Cortex of kidney (tissue), 1 donor: ENCODE data around the gene SH3RF3.
"Not testable (repeated sequence)": the region's sequence is repeated elsewhere in the genome, so short reads cannot be mapped to it uniquely, and the experiment has no call there.

ENCODE experiments used
- DNase-seq: peaks from one replicate; lab custom pipeline; 2025; lab: John Stamatoyannopoulos, UW

SH3RF3 gene

GRCh38 chr2:109128616-109129355 lies at the start of gene SH3RF3:
Gene SH3RF3, plus strand, starts transcription at chr2:109129205.
- DNase-seq: peak; percentile 19

GRCh38 chr2:109079590-109079989 lies 49.4 kb upstream of the SH3RF3 start:
- DNase-seq: no peak

- DNase-seq: no peak
These were observed 48.9 kb upstream of the SH3RF3 start for GRCh38 chr2:109080109-109080508.

GRCh38 chr2:109080757-109081156 lies 48.2 kb upstream of the SH3RF3 start:
- DNase-seq: no peak

- DNase-seq: no peak
These were observed 47.6 kb upstream of the SH3RF3 start for GRCh38 chr2:109081374-109081773.

- no peak for DNase-seq
These were observed 45.2 kb upstream of the SH3RF3 start for GRCh38 chr2:109083771-109084170.

GRCh38 chr2:109084341-109084740 lies 44.7 kb upstream of the SH3RF3 start:
- DNase-seq: no peak

GRCh38 chr2:109085912-109086742 lies 42.9 kb upstream of the SH3RF3 start:
- no peak for DNase-seq

- DNase-seq: no peak
These were observed 42.3 kb upstream of the SH3RF3 start for GRCh38 chr2:109086743-109087020.

GRCh38 chr2:109087055-109087663 lies 41.8 kb upstream of the SH3RF3 start:
- DNase-seq: no peak

- DNase-seq: no peak
These were observed 39.3 kb upstream of the SH3RF3 start for GRCh38 chr2:109089602-109090300.

- no peak for DNase-seq
These were observed 37.5 kb upstream of the SH3RF3 start for GRCh38 chr2:109091526-109091925.

GRCh38 chr2:109094144-109094543 lies 34.9 kb upstream of the SH3RF3 start:
- DNase-seq: no peak

- no peak for DNase-seq
These were observed 30.6 kb upstream of the SH3RF3 start for GRCh38 chr2:109098251-109098920.

GRCh38 chr2:109098921-109099273 lies 30.1 kb upstream of the SH3RF3 start:
- DNase-seq: no peak

- DNase-seq: no peak
These were observed 26.3 kb upstream of the SH3RF3 start for GRCh38 chr2:109102588-109103233.

- no peak for DNase-seq
These were observed 23.9 kb upstream of the SH3RF3 start for GRCh38 chr2:109105113-109105512.

GRCh38 chr2:109108740-109109139 lies 20.3 kb upstream of the SH3RF3 start:
- no peak for DNase-seq

GRCh38 chr2:109109342-109109741 lies 19.7 kb upstream of the SH3RF3 start:
- no peak for DNase-seq

- no peak for DNase-seq
These were observed 18.8 kb upstream of the SH3RF3 start for GRCh38 chr2:109110170-109110569.

GRCh38 chr2:109117181-109117580 lies 11.8 kb upstream of the SH3RF3 start:
- DNase-seq: not testable (repeated sequence)
